Cardiac muscle cell (in vitro differentiated cells and primary cell): ENCODE results near the gene HOXC5. TPM values are rescaled to one million over a fixed set of nuclear protein-coding genes. Genes with fewer than 3 reads are reported as not detected.

Experiments used
- DNase-seq, 2 donors: peaks; one replicate each; pipeline versions ENCODE4 v3.0.0 to v3.0.0-alpha.2; 2010 to 2017; ENCODE audit warnings: low read depth in 1 of 2, low spot score in 1 of 2
- H3K27ac ChIP-seq: fragments of 200-600 bp; sonication (generic); 2 replicates; pipeline ENCODE4 v1.5.1; 2016
- H3K27me3 ChIP-seq: fragments of 200-600 bp; sonication (generic); 2 replicates; pipeline ENCODE4 v1.6.0; 2016; ENCODE audit warnings: control low read depth
- H3K36me3 ChIP-seq: fragments of 200-600 bp; sonication (generic); 2 replicates; pipeline ENCODE4 v1.5.1; 2016; ENCODE audit warnings: control low read depth
- H3K4me1 ChIP-seq: fragments of 200-600 bp; sonication (generic); 2 replicates; pipeline ENCODE4 v1.8.1; 2017; ENCODE audit warnings: low read depth, mild to moderate bottlenecking, mixed run types
- H3K4me3 ChIP-seq: fragments of 200-600 bp; sonication (generic); 2 replicates; pipeline ENCODE4 v1.5.1; 2016; ENCODE audit warnings: mild to moderate bottlenecking
- H3K9me3 ChIP-seq: fragments of 200-600 bp; sonication (generic); 2 replicates; pipeline ENCODE4 v1.5.1; 2017; ENCODE audit warnings: low read depth, mild to moderate bottlenecking, control low read depth
- CTCF ChIP-seq: IDR thresholded peaks from 2 replicates; pipeline ENCODE4 v1.5.1; 2012; ENCODE audit warnings: low read depth, mild to moderate bottlenecking, low read length
- polyA plus RNA-seq: library from polyadenylated mRNA; unstranded; fragments of >200 nt; fragmentation: Nextera tagmentation; extraction: Ambion mirVana; gene quantifications from 2 replicates; pipeline ENCODE4 v1.2.1, GENCODE V29; 2016
- total RNA-seq: library from RNA; depleted of rRNA; stranded (reverse); fragments of >200 nt; gene quantifications from 2 replicates; pipeline ENCODE4 v1.2.3, GENCODE V29; 2016

The HOXC5 gene
- total and polyA plus RNA-seq, 2 experiments from 2014 or later: not detected

GRCh38 chr12:54016051-54016450 is 16.8 kb upstream of the HOXC5 start:
- peaks cover 100% of the 10 kb centered on the region for H3K27me3 ChIP-seq
- DNase-seq: no peak
- H3K4me3 ChIP-seq: no peak overlapping the region
- H3K4me1 ChIP-seq: peaks cover 19% of the 10 kb centered on the region
- no peak for TF ChIP-seq CTCF
- no peak overlapping the region for H3K27ac ChIP-seq
- H3K36me3 ChIP-seq: no peaks in the 10 kb centered on the region
- H3K9me3 ChIP-seq: no peaks in the 10 kb centered on the region

DNA sequence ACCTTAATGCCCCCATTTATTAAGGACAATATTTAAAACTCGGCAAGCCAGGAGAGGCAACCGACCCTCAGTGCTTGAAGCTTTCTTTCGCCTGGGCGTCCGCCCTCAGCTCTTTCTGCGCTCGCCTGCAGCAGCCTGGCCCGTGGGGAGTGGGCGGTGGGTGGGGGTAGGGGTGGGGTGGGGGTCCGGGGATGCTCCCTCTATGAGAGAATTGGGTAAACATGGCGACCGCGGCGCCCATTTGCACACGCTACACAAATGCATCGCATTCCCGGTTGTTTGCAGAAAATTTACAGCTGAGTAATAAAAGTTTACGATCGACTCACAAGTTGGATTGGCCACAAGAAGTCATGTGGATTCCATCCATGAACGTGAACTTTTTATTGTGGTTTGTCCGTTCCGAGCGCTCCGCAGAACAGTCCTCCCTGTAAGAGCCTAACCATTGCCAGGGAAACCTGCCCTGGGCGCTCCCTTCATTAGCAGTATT is 16.3 kb upstream of the HOXC5 start:
- H3K4me3 ChIP-seq: no peak overlapping the region
- no peak for TF ChIP-seq CTCF
- no peaks in the 10 kb centered on the region for H3K9me3 ChIP-seq
- H3K27me3 ChIP-seq: peaks cover 100% of the 10 kb centered on the region
- no peak overlapping the region for H3K27ac ChIP-seq
- no peak for DNase-seq
- H3K36me3 ChIP-seq: no peaks in the 10 kb centered on the region
- H3K4me1 ChIP-seq: peaks cover 19% of the 10 kb centered on the region

DNA sequence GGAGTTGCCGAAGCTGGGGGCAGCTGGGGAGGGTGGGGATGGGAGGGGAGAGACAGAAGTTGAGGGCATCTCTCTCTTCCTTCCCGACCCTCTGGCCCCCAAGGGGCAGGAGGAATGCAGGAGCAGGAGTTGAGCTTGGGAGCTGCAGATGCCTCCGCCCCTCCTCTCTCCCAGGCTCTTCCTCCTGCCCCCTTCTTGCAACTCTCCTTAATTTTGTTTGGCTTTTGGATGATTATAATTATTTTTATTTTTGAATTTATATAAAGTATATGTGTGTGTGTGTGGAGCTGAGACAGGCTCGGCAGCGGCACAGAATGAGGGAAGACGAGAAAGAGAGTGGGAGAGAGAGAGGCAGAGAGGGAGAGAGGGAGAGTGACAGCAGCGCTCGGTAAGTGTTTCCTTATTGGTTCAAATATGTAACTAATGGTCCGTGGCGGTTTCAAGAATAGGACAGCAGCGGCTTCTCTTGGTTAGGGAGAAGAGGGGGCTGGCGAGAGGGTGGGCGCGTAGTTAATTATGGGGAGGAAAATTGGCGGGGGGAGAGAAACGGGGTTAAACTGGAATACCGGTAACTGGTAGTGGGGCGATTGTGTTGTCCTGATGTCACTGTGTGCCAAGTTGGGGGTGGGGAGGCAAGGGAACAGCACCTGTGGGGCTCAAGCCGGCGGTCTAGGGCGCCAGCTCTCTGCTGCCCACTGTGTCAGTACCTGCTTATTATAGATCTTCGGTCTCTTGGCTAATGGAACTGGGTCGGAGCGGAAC is 15.6 kb upstream of the HOXC5 start:
- H3K4me3 ChIP-seq: peak overlapping the region; percentile 24
- H3K27me3 ChIP-seq: peaks cover 100% of the 10 kb centered on the region
- H3K36me3 ChIP-seq: no peaks in the 10 kb centered on the region
- no peak for TF ChIP-seq CTCF
- no peak for DNase-seq
- H3K4me1 ChIP-seq: peaks cover 19% of the 10 kb centered on the region
- H3K9me3 ChIP-seq: no peaks in the 10 kb centered on the region
- no peak overlapping the region for H3K27ac ChIP-seq

DNA sequence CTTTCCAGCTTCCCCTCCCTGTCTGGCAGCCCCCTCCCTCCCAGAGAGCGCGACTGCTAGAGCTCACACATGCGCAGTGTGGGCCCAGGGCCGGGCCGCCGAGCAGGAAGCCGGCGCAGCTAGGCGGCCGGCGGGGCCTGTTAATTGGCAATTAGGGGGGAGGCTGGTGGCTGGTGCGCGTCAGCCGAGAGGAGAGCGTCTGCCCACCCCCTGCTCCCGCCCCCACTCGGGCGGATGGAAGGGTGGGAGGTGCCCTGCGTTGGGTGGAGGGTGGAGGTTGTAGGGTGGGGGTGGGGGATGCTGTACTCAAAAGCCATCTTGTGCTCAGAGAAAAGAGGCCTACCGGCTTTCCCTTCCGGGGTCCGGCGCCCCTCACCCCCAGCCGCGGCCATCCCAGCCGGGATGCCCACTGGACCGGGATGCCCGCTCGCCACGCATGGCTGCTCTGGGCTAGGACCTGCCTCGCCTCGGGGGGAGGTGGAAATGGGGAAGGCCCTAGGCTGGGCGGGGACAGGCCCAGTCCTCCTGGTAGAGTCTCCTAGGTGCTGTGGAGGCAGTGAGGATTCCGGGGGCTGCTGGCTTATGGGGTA is 14.9 kb upstream of the HOXC5 start:
- peaks cover 19% of the 10 kb centered on the region for H3K4me1 ChIP-seq
- peaks cover 100% of the 10 kb centered on the region for H3K27me3 ChIP-seq
- no peak overlapping the region for H3K27ac ChIP-seq
- DNase-seq: peak; percentile 34 to 71
- no peak for TF ChIP-seq CTCF
- no peaks in the 10 kb centered on the region for H3K9me3 ChIP-seq
- peak overlapping the region; percentile 24 for H3K4me3 ChIP-seq
- no peaks in the 10 kb centered on the region for H3K36me3 ChIP-seq

DNA sequence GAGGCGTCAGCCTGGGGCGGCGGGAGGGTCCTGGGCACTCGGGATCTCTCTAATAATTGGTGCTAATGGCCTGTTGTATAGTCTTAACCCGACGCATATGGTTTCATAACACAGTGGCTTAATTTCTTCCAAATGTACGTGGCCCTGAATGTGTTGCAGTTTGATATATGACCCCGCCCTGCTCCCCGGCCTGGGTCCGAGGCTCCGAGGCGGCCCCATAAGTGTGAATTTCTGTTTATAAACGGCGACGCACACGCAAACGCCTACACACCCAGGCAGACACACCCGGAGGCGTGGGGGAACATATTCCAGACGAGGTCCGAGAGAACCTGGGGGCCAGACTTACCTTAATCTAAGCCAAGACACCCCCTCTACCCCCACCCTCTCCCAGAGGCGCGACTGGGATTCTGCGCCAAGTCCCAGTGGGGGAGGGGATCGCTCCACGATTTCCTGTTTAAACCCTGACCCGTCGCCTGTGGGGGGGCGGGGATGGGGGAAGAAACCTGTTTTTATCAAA is 14.3 kb upstream of the HOXC5 start:
- Histone ChIP-seq H3K4me1 (peaks cover 19% of the 10 kb centered on the region), H3K9me3 (no peaks in the 10 kb centered on the region), H3K27me3 (peaks cover 100% of the 10 kb centered on the region), H3K27ac (no peak overlapping the region), H3K4me3 (peak overlapping the region; percentile 24), H3K36me3 (no peaks in the 10 kb centered on the region)
- DNase-seq: no peak
- TF ChIP-seq CTCF: no peak
